Fibroblast of villous mesenchyme (primary cell): ENCODE data around the gene TBX6. TPM values are rescaled to one million over a fixed set of nuclear protein-coding genes. Genes with fewer than 3 reads are reported as not detected.

ENCODE experiments used
- DNase-seq: peaks from one replicate; pipeline ENCODE4 v3.0.0-alpha.2; 2010; ENCODE audit warnings: low read depth
- H3K4me3 ChIP-seq: 2 replicates; pipeline ENCODE4 v1.5.1; 2011; ENCODE audit warnings: low read depth, mild to moderate bottlenecking, low read length
- total RNA-seq: library from RNA; depleted of rRNA; stranded (reverse); fragments of >200 nt; gene quantifications from 2 replicates; pipeline ENCODE4 v1.2.3, GENCODE V29; 2012
- TF ChIP-seq, protein P1 (sequence below): IDR thresholded peaks from 2 replicates; pipeline ENCODE4 v1.5.1; 2012; ENCODE audit warnings: low read depth, mild to moderate bottlenecking, low read length; ENCODE audit not compliant: insufficient read depth

Gene TBX6
- total RNA-seq, 1 donor = 0.43 TPM

GRCh38 chr16:30063893-30064728 lies 27.6 kb downstream of the TBX6 start:
- peak overlapping the region; percentile 92 for H3K4me3 ChIP-seq
- peak; percentile 44 for DNase-seq
- TF ChIP-seq, protein P1, sequence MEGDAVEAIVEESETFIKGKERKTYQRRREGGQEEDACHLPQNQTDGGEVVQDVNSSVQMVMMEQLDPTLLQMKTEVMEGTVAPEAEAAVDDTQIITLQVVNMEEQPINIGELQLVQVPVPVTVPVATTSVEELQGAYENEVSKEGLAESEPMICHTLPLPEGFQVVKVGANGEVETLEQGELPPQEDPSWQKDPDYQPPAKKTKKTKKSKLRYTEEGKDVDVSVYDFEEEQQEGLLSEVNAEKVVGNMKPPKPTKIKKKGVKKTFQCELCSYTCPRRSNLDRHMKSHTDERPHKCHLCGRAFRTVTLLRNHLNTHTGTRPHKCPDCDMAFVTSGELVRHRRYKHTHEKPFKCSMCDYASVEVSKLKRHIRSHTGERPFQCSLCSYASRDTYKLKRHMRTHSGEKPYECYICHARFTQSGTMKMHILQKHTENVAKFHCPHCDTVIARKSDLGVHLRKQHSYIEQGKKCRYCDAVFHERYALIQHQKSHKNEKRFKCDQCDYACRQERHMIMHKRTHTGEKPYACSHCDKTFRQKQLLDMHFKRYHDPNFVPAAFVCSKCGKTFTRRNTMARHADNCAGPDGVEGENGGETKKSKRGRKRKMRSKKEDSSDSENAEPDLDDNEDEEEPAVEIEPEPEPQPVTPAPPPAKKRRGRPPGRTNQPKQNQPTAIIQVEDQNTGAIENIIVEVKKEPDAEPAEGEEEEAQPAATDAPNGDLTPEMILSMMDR = no peak

DNA sequence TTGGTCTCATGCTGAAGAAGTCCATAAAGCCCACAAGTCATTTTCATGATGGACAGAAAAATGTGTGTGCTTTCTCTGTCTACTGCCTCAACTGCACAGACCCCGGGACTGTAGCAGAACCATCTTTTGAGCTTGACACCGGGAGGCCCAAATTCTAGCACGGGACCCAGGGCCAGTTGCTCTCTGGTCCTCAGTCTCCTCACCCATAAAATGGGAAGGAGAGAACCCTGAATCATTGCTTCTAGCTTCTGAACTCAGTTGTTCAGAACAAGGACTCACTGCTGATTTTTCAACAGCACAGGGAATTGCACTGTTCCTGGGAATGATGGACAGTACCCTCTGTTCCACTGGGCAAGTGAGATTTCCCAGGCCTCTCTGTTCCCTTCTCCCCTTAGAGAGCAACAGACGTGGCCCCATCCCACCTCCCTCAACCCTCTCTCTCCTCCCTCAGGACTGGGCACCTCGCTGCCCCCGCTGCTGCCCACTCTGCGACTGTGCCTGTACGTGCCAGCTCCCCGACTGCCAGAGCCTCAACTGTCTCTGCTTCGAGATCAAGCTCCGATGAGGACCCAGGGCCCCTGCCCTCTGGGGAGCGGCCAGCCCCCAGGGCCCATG lies 28.3 kb downstream of the TBX6 start:
- no peak overlapping the region for H3K4me3 ChIP-seq
- TF ChIP-seq, protein P1 = no peak
- no peak for DNase-seq

- no peak for DNase-seq
- TF ChIP-seq, protein P1 = no peak
- H3K4me3 ChIP-seq = no peak overlapping the region
Measured at GRCh38 chr16:30060836-30061554, 30.7 kb downstream of the TBX6 start.

DNA sequence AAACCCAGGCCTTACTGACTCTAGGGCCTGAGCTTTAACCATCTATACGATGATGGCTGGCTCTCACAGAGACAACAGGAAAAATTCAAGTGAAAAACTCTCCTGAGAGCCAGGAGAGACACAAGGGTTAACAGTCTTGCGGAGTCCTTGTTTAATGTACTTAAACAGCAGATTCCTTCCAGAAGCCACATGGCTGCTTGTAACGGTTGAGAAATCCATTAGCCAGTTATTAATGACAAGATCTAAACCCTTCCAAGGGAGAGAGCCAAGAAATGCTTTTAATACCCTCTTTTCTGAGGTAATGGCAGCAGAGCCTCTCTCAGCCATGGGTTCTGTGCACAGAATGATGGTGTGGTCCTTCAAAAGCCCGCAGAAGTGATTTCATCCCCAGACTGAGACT lies 31.4 kb downstream of the TBX6 start:
- DNase-seq = peak; percentile 37
- TF ChIP-seq, protein P1 = no peak
- no peak overlapping the region for H3K4me3 ChIP-seq

- peak; percentile 28 for DNase-seq
- TF ChIP-seq, protein P1 = peak; percentile 66
- no peak overlapping the region for H3K4me3 ChIP-seq
Measured at GRCh38 chr16:30054959-30055553, 36.7 kb downstream of the TBX6 start.

DNA sequence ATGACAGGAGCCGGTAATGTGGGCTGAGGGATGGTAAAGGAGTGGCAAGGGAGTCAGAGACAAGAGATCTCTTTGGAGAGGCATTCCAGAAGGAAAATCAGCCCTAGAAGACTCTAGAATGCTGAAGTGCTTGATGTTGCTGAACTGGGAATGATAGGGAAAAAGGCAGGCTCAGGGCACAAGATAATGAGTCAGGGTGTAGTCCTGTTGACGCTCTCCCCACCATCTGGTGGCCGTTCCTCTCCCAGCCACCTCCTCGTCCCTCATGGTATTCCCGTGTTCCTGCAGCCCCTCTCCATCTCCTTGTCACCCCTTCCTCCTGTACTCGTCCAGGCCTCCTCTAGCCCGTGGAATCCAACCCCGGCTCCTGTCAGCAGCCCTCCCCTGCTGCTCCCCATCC lies 37.3 kb downstream of the TBX6 start:
- H3K4me3 ChIP-seq = peak overlapping the region; percentile 15
- DNase-seq = no peak
- TF ChIP-seq, protein P1 = no peak
